Eye (tissue), 1 donor: ENCODE results near the gene ATRIP.

ENCODE experiments used
- DNase-seq: peaks from one replicate; pipeline ENCODE4 v3.0.0-alpha.2; 2015

Gene ATRIP

DNA sequence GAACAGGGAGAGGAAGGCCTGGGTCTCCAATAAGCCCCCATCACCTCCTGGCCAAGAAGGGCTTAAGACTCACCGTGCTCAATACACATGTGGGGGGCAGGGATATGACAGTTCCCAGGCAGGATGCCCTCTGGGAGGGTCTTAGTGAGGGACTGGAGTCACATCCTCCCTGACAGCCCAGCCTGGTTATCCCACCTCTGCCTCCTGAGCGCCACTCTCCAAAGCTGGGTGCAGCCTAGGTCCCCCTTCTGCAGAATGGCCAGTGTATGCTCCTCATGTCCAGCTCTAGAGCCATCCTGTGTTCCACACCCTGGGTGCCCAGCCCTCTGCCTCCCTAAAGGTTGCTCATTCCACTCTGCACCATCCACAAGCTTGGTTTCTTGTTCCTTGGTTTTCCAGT, 58.6 kb downstream of the ATRIP start:
- no peak for DNase-seq

DNA sequence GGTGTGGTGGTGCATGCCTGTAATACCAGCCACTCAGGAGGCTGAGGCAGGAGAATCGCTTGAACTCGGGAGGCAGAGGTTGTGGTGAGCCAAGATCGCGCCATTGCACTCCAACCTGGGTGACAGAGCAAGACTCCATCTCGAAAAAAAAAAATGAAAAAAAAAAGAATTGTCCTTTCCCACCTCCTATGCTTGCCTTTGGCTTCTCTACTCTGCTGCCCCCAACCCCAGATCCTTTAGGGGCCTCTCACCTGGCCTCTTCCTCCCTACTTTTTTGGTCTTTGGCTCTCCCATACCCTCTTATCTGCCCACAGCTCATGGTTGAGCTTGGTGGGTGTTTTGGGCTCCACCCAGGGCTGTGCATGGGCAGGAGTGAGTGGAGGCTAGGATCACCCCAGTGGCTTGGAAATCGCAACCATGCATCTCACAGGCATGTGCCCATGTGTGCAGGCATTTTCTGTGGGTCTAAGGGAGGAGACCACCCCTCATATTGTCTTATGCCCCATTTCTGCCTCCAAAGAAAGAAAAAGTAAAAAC, 59.5 kb downstream of the ATRIP start:
- DNase-seq, result no peak

DNA sequence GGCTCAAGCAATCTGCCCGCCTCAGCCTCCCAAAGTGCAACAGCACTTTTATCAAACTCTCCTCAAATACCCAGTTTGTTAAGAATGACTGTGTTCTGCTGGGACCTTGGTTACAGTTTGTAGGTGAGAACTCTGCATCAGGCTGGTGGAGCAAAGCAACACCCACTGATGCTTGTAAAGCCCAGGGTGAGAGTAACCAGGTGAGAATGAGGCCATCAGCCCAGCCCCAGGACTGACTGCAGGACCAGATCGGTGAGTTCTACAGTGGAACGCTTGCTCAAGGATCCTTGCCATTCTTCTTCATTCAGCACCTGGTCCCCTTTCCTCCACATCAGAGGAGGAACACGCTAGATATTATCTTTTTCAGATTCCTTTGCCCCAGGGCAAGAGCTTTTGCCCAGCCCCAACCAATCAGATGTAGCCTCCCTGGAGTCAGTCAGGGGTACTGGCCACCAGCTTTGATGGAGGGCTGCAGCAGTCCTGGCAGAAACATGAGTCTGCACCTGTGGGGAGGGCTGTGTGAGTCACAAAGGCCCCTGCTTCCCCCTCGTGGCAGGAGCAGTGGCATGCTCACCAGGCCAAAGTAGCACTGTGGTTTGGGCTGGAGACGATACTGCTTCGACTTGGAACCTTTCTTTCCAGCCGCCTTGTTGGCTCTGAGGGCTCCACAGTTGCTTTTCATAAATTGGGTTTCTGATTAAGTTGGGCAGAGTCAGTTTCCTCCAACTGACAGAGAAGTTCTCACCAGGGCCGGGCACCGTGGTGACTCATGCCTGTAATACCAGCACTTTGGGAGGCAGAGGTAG, 60.9 kb downstream of the ATRIP start:
- peak; percentile 61 for DNase-seq

DNA sequence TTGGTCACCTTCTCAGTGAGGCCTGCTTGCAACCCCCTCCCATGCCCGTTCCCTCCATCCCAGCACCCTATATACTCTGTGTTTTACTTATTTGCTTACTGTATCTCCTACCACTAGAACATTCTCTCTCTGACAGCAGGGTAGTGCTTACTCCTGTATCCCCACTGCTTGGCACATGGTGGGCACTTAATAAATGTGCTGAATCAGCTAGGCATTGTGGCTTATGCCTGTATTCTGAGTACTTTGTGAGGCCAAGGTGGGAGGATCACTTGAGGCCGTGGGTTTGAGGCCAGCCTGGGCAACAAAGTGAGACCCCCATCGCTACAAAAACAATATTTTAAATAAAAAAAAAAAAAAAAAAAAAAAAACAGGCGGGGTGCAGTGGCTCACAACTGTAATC, 65.0 kb downstream of the ATRIP start:
- no peak for DNase-seq

DNA sequence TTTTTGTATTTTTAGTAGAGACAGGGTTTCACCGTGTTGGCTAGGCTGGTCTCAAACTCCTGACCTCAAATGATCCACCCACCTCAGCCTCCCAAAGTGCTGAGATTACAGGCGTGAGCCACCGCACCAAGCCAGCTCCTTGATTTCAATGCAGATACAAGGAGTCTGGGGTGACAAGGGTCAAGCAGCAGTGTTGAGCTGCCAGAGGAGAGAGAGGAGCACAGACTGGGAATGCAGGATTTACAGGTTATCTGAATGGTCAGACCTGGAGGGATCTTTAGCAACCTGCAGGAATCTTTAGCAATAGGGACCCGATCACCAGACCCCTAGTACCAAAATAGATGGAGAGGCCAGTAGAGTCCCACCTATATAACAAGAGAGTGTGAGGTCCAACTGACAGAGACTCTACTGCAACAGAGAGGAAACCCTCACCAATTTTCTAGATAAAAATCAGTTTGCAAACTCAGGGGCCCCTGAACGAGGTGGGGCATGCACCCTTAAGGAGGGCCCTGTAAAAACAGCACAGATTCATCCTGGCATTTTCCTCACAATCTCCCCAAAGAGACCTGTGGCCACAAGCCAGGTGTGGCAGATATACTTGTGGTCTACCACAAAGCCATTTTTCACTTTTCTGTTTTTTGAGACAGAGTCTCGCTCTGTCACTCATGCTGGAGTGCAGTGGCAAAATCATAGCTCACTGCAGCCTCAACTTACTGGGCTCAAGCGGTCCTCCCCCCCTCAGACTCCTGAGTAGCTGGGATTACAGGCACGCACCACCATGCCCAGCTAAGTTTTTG, 68.1 kb downstream of the ATRIP start:
- no peak for DNase-seq
